ENCODE results near the gene TTC22.

The TTC22 gene

GRCh38 chr1:54834007-54834541 lies 33.0 kb upstream of the TTC22 start:
- DNase-seq (ENCODE audit: low read depth, low spot score), result no peak

- DNase-seq (ENCODE audit: low read depth, low spot score), result no peak
Observed at GRCh38 chr1:54833121-54833520, 32.0 kb upstream of the TTC22 start.

- no peak for DNase-seq (ENCODE audit: low read depth, low spot score)
Observed at GRCh38 chr1:54826226-54826816, 25.2 kb upstream of the TTC22 start.

- DNase-seq (ENCODE audit: low read depth, low spot score), result no peak
Observed at GRCh38 chr1:54825696-54826095, 24.6 kb upstream of the TTC22 start.

GRCh38 chr1:54823670-54824069 lies 22.5 kb upstream of the TTC22 start:
- DNase-seq (ENCODE audit: low read depth, low spot score), result no peak

- no peak for DNase-seq (ENCODE audit: low read depth, low spot score)
Observed at GRCh38 chr1:54819733-54820132, 18.6 kb upstream of the TTC22 start.

GRCh38 chr1:54819195-54819536 lies 18.0 kb upstream of the TTC22 start:
- peak; percentile 42 for DNase-seq (ENCODE audit: low read depth, low spot score)

- DNase-seq (ENCODE audit: low read depth, low spot score), result no peak
Observed at GRCh38 chr1:54818461-54819194, 17.5 kb upstream of the TTC22 start.

- DNase-seq (ENCODE audit: low read depth, low spot score), result no peak
Observed at GRCh38 chr1:54816951-54817350, 15.8 kb upstream of the TTC22 start.

GRCh38 chr1:54816130-54816529 lies 15.0 kb upstream of the TTC22 start:
- DNase-seq (ENCODE audit: low read depth, low spot score), result no peak

- DNase-seq (ENCODE audit: low read depth, low spot score), result no peak
Observed at GRCh38 chr1:54815086-54815876, 14.2 kb upstream of the TTC22 start.

GRCh38 chr1:54814571-54814970 lies 13.4 kb upstream of the TTC22 start:
- DNase-seq (ENCODE audit: low read depth, low spot score), result no peak

- no peak for DNase-seq (ENCODE audit: low read depth, low spot score)
Observed at GRCh38 chr1:54814126-54814498, 13.0 kb upstream of the TTC22 start.

GRCh38 chr1:54813485-54814125 lies 12.5 kb upstream of the TTC22 start:
- peak; percentile 36 for DNase-seq (ENCODE audit: low read depth, low spot score)

GRCh38 chr1:54812801-54813484 lies 11.8 kb upstream of the TTC22 start:
- DNase-seq (ENCODE audit: low read depth, low spot score), result no peak

GRCh38 chr1:54811739-54812655 lies 10.9 kb upstream of the TTC22 start:
- no peak for DNase-seq (ENCODE audit: low read depth, low spot score)

GRCh38 chr1:54811066-54811465 lies 9.9 kb upstream of the TTC22 start:
- DNase-seq (ENCODE audit: low read depth, low spot score), result no peak

- peak; percentile 78 for DNase-seq (ENCODE audit: low read depth, low spot score)
Observed at GRCh38 chr1:54810153-54810942, 9.2 kb upstream of the TTC22 start.

- DNase-seq (ENCODE audit: low read depth, low spot score), result no peak
Observed at GRCh38 chr1:54809496-54810074, 8.5 kb upstream of the TTC22 start.
